ENCODE measurements around the gene CACNA1C.

DNA sequence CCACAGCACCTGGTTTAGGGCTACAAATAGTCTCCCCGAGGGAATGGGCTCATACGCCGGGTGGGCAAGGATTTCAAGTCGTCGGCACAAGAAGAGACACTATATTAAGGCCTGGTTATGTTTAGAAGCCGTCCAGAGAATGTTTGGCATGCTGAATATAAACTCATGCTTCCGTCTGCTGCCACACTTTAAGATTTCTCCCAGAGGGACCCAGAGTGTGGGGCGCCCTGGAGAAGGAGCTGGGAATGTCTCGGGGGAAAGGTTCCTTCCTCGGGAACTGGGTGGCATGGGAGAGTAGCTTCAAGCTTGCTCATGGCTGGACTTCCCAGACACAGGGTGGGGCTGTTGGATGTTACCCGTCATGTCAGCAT, 295.7 kb downstream of the CACNA1C start:
- TF ChIP-seq, protein P1, sequence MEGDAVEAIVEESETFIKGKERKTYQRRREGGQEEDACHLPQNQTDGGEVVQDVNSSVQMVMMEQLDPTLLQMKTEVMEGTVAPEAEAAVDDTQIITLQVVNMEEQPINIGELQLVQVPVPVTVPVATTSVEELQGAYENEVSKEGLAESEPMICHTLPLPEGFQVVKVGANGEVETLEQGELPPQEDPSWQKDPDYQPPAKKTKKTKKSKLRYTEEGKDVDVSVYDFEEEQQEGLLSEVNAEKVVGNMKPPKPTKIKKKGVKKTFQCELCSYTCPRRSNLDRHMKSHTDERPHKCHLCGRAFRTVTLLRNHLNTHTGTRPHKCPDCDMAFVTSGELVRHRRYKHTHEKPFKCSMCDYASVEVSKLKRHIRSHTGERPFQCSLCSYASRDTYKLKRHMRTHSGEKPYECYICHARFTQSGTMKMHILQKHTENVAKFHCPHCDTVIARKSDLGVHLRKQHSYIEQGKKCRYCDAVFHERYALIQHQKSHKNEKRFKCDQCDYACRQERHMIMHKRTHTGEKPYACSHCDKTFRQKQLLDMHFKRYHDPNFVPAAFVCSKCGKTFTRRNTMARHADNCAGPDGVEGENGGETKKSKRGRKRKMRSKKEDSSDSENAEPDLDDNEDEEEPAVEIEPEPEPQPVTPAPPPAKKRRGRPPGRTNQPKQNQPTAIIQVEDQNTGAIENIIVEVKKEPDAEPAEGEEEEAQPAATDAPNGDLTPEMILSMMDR (IDR thresholded peaks at IDR 0.05) = no peak
- no peak for TF ChIP-seq EZH2 (IDR thresholded peaks at IDR 0.05; ENCODE audit: borderline replicate concordance, insufficient read depth, low read depth, low read length, poor library complexity, severe bottlenecking)

All from B cell (primary cell).